ENCODE measurements around the gene NR2F1-AS1. TPM values are rescaled to one million over a fixed set of nuclear protein-coding genes. Genes with fewer than 3 reads are reported as not detected.

The NR2F1-AS1 gene
- total and polyA plus RNA-seq, 9 of the 15 experiments (the other 6 are each of a cell fraction or from before 2014, with no cell fraction given), result not detected

DNA sequence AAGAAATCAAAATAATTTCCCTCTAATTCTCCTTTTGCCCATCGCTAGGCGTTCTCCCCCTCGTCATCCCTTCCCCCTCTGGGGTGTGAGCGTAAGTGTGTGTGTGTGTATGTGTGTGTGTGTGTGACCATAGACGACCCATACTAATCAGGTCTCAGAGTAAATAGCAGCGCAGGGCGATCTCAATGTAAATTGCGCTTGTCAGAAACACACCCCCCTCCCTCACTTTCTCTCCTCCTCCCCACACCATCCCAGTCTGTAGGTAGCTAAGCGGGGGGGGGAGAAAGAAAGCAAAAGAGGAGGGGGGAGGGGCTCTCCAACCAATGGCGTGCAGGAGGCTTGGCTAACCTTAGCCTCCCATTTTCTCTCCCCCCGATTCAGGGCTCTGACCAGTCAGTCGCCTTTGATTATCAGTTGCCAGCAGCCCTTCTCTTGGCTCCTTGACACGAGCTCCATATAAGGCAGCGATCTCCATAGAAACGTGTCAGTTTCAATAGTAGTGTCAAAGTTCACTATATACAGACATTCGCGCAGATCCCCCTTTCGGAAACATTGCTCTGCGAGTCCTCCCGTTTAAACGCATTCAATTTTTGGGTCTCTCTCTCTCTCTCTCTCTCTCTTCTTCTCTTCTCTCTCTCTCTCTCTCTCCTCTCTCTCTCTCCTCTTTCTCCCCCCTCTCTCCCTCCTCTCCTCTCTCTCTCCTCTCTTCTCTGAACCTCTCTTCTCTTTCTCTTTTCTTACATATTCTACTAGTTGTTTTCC is 1.8 kb upstream of the NR2F1-AS1 start, which contains the start of gene NR2F1:
Gene NR2F1 (plus strand): TSS at position 546 of the 762 bp plus-strand sequence. CDS start 1,802 bp downstream, outside the sequence.
- intact Hi-C loops (cut with micrococcal nuclease) (loop anchor here (5.0 kb wide), 1 partner anchor 1154 kb away; no protein-coding TSS in a partner anchor), in situ Hi-C loops (cut with MboI) (loop anchor here (25.0 kb wide), 1 partner anchor 1154 kb away; no protein-coding TSS in a partner anchor)
- H3K4me3 ChIP-seq, result peak within 1 kb of the TSS; percentile 8; the same call in 1 of the 2 replicates
- peak; percentile 91 for ATAC-seq
- H3K27me3 ChIP-seq (ENCODE audit: control insufficient read depth in 2 of 2, insufficient read depth in 2 of 2, low read length in 2 of 2), result peaks cover 0 to 12% of the 10 kb centered on the region in 2 experiments; a peak in 3 of 5 replicates
- WGBS (ENCODE audit: insufficient coverage, low coverage, missing lambda C conversion rate), result under 1% methylated on average over 19 of the region's 21 CpGs
- no peak within 1 kb of the TSS for H3K27ac ChIP-seq (ENCODE audit: extremely low read depth, low read depth, low read length)
- CTCF ChIA-PET (ENCODE audit: low intra/inter-chr PET ratio), result no interaction called here
- peak; percentile 51 to 79 (median 62) for DNase-seq (ENCODE audit: extremely low read depth in 1 of 4, low spot score in 3 of 4)
- H3K4me2 ChIP-seq (ENCODE audit: insufficient read depth, low read length), result no peak within 1 kb of the TSS
- peak; percentile 76 for FAIRE-seq
- H4K20me1 ChIP-seq (replicated peaks; ENCODE audit: control insufficient read depth, insufficient read depth, low read length), result no peaks in the 10 kb centered on the region
- no peaks in the 10 kb centered on the region for H3K9me1 ChIP-seq (ENCODE audit: control insufficient read depth, insufficient read depth, low read length)
- no peak within 1 kb of the TSS for H3K9ac ChIP-seq (ENCODE audit: insufficient read depth in 1 of 2, low read depth in 2 of 2, low read length in 2 of 2)
- H3K79me2 ChIP-seq (ENCODE audit: control insufficient read depth, insufficient read depth, low read length), result no peaks in the 10 kb centered on the region
- no peak within 1 kb of the TSS for H2AFZ ChIP-seq (ENCODE audit: low read depth, low read length)
- H3K4me1 ChIP-seq (replicated peaks in 1 of 2; ENCODE audit: control insufficient read depth in 2 of 2, insufficient read depth in 2 of 2, low read length in 2 of 2), result peaks cover 0 to 14% of the 10 kb centered on the region in 2 experiments; a peak in 2 of 5 replicates
- H3K9me3 ChIP-seq (replicated peaks; ENCODE audit: control insufficient read depth, insufficient read depth, low read depth, low read length), result no peaks in the 10 kb centered on the region
- no peaks in the 10 kb centered on the region for H3K36me3 ChIP-seq (ENCODE audit: control insufficient read depth, insufficient read depth, low read length)
- BruUV-seq (replicated peaks), result no TSS peak
- POLR2A ChIA-PET, result interaction anchor here (0.5 kb wide), 1 partner anchor 793 kb away, joined by 3 read pairs; no protein-coding TSS in a partner anchor
- TF ChIP-seq NFIC (IDR thresholded peaks at IDR 0.05), result 0 out of 2 replicates have a peak, but pooled peaks have one; percentile 36
- peak; percentile 55; the same call in 1 of the 2 replicates for TF ChIP-seq NR2C1 (IDR thresholded peaks at IDR 0.05)
- peak; percentile 72 for TF ChIP-seq NR2C1 (tag; IDR thresholded peaks at IDR 0.05)
- peak; percentile 93 for TF ChIP-seq ZNF512 (tag; IDR thresholded peaks at IDR 0.05)
- no peak for TF ChIP-seq PCBP1 (IDR thresholded peaks at IDR 0.05; ENCODE audit: low read depth, low read length, poor library complexity, severe bottlenecking)
- TF ChIP-seq HMGN3 (IDR thresholded peaks at IDR 0.05; ENCODE audit: borderline replicate concordance, extremely low read depth, insufficient read length, low read depth, low read length), result no peak
- TF ChIP-seq, protein P1, sequence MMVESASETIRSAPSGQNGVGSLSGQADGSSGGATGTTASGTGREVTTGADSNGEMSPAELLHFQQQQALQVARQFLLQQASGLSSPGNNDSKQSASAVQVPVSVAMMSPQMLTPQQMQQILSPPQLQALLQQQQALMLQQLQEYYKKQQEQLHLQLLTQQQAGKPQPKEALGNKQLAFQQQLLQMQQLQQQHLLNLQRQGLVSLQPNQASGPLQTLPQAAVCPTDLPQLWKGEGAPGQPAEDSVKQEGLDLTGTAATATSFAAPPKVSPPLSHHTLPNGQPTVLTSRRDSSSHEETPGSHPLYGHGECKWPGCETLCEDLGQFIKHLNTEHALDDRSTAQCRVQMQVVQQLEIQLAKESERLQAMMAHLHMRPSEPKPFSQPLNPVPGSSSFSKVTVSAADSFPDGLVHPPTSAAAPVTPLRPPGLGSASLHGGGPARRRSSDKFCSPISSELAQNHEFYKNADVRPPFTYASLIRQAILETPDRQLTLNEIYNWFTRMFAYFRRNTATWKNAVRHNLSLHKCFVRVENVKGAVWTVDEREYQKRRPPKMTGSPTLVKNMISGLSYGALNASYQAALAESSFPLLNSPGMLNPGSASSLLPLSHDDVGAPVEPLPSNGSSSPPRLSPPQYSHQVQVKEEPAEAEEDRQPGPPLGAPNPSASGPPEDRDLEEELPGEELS (CRISPR knock-in tag; IDR thresholded peaks at IDR 0.05; ENCODE audit: borderline replicate concordance), result no peak
- peak; percentile 64 for TF ChIP-seq TCF3 (CRISPR knock-in tag; IDR thresholded peaks at IDR 0.05)
- peak; percentile 14 to 19; a peak in 1 of 4 replicates for TF ChIP-seq NRF1 (conservative IDR thresholded peaks at IDR 0.05 in 1 of 2, IDR thresholded peaks at IDR 0.05 in 1 of 2)
- TF ChIP-seq SRF (CRISPR knock-in tag; IDR thresholded peaks at IDR 0.05), result peak in 1 of 2 experiments; percentile 73; a peak in 2 of 4 replicates
- TF ChIP-seq XRCC5 (IDR thresholded peaks at IDR 0.05; ENCODE audit: low read depth, low read length), result no peak
- no peak for TF ChIP-seq ATF1 (CRISPR knock-in tag; IDR thresholded peaks at IDR 0.05)
- TF ChIP-seq ATF1 (tag; IDR thresholded peaks at IDR 0.05), result 0 out of 2 replicates have a peak, but pooled peaks have one; percentile 22
- TF ChIP-seq TFAP4 (CRISPR knock-in tag; IDR thresholded peaks at IDR 0.05; ENCODE audit: borderline replicate concordance), result peak; percentile 19; the same call in 1 of the 2 replicates
- TF ChIP-seq, protein P2, sequence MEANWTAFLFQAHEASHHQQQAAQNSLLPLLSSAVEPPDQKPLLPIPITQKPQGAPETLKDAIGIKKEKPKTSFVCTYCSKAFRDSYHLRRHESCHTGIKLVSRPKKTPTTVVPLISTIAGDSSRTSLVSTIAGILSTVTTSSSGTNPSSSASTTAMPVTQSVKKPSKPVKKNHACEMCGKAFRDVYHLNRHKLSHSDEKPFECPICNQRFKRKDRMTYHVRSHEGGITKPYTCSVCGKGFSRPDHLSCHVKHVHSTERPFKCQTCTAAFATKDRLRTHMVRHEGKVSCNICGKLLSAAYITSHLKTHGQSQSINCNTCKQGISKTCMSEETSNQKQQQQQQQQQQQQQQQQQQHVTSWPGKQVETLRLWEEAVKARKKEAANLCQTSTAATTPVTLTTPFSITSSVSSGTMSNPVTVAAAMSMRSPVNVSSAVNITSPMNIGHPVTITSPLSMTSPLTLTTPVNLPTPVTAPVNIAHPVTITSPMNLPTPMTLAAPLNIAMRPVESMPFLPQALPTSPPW (CRISPR knock-in tag; IDR thresholded peaks at IDR 0.05), result peak; percentile 91

Measured in K562 (cell line).